Activated CD8-positive, alpha-beta memory T cell treated with anti-CD3 and anti-CD28 coated beads, Interleukin-2, amount 50 U/mL, for 48 hours (primary cell): ENCODE results near the gene BEND5.

Experiments used
- DNase-seq: peaks from one replicate; pipeline ENCODE4 v3.0.0-alpha.2; 2020

BEND5 gene, protein sequence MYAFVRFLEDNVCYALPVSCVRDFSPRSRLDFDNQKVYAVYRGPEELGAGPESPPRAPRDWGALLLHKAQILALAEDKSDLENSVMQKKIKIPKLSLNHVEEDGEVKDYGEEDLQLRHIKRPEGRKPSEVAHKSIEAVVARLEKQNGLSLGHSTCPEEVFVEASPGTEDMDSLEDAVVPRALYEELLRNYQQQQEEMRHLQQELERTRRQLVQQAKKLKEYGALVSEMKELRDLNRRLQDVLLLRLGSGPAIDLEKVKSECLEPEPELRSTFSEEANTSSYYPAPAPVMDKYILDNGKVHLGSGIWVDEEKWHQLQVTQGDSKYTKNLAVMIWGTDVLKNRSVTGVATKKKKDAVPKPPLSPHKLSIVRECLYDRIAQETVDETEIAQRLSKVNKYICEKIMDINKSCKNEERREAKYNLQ

DNA sequence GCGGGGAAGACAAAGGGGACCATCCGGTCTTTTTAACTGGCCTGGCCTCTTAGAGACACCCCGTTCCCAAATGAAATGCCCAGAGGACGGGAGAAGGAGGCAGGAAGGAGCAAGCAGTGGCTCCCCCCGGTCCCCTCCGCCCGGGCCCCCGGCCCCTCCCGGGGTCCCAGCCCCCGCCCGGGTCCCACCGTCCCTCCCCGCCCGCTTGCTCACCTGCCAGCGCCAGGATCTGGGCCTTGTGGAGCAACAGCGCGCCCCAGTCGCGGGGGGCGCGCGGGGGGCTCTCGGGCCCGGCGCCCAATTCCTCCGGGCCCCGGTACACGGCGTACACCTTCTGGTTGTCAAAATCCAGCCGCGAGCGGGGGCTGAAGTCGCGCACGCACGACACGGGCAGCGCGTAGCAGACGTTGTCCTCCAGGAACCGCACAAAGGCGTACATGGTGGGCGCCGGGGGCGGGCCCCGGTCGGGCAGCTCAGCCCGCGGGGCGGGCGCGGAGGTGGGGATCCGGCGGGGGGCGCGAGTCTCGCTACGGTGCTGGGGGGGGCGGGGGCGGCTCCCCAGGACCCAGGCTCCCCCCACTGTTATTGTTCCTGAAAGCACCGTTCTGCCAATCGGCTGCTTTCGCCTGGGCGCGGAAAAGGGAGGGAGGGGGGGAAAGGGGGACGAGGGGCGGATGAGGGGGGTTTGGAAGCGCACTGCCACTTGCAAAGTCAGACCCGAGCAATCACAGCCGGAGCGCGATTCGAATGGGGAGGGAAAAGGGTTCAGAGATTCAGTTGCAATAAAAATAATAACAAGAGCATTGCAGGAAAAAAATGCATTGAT lies at the start of gene BEND5:
TSS of gene BEND5 (minus strand) at position 499 of the 826 bp plus-strand sequence. CDS start at position 439, 60 bp downstream.
- peak; percentile 79 for DNase-seq

DNA sequence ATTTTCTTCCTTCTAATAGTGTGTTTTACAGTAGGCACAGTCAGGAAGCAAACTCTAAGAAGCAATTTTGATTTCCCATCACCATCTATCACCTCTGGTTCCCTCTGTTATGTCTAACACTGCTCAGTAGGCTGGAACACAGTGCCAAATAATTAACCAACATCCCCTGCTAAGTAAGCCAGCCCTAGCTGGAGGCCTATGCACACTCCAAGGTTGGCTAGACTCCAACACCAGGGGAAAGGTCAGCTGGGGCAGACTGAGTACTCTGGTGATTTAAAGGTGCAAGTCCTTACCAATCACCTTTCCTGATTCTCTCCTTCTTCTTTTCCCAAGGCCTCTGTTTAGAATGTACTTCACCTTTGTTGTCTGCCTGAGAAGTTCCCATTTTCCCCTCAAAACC lies 46.5 kb upstream of the BEND5 start:
- no peak for DNase-seq

DNA sequence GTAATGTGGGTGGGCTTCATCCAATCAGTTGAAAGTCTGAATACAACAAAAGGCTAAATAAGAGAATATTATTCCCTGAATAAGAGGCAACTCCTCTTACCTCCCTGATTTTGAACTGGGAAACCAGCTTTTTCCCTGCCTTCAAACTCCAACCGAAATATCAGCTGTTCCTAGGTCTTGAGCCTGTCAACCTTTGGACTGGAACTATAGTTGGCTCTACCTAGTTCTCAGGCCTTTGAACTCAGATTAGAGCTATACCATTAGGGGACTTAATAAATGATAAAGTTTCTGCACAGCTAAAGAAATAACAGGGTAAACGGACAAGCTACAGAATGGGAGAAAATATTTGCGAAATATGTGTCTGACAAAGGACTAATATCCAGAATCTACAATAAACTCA lies 43.8 kb upstream of the BEND5 start:
- DNase-seq = no peak

DNA sequence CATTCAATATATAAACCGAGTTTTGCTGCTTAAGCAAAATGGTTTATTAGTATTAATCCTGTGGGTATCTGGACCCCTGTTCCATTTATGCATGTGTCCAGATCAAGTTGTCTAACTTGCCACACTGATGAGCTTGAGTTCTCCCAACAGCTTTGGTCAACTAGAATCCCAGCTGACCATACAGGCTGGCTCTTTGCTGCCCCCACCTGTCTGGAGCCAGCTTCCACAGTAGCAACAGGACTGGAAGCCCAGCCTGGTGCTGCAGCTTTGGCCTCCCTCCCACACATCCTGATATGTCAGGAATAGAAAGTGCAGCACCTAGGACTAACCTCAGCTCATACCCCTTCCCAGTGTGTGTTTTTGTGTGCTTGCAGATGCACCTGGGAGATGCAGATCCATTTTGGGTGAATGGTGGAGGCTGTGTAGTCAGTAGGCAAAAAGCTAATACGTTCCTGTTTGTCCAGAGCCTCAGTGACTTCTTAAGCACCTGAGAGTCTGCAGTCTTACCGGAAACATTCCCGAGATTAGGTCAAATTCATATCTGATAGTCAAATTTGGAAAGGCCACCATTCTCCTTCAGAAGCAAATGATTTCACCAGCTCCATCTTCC lies 40.9 kb upstream of the BEND5 start:
- DNase-seq = peak; percentile 65

DNA sequence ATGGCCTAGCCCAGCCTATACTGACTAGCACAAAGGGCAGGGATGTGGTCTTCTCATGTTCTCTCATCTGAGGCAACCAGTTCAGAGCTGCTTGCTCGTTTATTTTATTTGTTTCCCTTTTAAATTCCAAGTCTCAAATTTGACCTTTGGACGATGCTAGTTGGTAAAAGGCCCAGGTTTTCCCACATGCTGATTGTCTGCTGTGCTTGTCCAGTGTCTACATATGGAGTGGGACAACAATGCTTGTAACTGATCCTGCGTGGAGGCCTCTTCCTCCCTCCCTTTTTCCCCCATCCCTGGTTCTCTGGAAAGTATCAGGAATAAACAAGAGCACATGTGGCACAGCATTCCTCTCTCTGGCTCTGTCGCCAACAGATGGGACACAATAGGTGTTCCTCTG lies 34.0 kb upstream of the BEND5 start:
- no peak for DNase-seq

DNA sequence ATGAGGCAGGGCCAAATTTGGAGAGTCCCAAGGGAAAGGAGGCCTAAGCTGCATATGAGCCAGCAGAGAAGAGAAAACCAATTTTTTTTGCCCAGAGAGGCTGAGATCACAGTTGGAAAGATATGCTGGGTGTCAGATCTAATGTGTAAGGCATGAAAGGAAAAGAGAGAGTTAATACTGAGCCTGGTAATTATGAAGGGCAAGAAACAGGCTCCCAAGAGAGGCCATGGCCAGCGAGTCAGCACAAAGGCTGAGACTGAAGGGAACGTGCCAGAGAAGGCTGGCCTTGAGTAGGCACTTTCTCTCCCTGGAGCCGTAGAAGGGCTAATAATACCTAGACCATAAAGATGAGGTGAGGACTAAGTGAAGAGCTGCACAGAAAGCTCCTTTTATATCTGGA lies 31.8 kb upstream of the BEND5 start:
- DNase-seq = no peak

DNA sequence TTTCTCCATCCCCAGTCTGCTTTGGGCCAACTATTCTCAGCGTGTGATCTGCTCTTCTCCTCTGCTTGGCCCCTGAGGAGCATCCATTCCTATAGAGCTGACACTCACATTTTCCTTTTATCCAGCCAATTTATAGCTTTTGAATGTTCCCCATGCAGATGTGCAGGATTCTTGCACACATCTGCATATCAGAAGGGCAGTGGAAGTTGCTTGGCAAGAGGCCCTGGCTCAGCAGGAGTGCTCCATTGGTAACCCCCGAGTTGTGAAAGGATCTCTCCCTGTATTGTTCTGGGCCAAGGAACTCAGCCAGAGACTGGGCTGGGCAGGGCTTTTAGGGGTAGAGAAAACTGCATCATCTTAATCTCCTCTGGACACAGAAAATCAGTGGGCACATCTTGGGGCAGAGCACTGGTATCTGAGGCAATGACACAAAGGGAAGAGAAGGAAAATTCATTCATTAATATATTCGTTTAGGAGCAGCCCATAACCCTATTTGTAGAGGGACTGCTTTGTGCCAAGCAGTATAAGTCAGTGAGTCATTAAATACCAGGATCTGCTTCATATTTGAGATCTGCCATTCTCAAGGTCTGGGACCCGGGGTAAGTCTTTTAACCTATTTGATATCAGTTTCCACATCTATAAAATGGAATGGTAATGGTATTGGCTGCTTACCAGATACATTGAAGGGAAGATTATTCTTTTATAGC lies 31.0 kb upstream of the BEND5 start:
- DNase-seq = no peak

DNA sequence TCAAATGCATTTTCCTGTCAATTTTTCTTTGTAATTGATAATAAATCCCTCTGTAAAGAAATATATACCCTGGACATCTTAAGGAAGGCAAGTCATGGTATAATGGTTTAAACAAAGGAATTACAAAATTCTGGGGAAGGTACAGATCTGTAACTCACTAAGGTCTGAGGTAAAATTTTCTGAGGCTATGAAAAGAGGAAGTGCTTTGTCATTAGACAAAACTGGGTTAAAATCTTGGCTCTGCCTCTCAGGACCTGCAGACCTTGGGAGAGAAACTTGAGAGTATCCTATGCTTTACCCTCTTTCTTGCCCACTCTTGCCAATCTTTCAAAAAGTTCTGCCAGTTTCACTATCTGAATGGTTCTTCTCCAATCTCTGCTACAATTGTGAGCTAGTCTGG lies 26.8 kb upstream of the BEND5 start:
- DNase-seq = no peak

DNA sequence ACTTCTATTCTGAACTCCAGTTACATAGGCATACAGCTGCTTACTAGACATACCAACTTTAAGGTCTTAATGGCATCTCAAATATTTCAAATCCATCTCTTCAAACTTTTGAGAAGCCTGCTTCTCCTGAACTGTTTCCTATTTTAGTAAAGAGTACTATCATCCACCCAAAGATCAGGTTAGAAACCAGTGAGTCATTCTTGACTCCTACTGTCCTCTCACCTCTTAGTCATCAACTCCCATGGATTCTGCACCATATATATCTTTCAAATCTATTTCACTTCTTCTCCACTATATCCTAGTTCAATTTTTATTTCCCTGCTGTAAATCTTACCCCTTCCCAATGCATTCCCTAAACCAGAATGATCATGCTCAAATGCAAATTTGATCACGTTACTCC lies 18.1 kb upstream of the BEND5 start:
- DNase-seq = no peak

DNA sequence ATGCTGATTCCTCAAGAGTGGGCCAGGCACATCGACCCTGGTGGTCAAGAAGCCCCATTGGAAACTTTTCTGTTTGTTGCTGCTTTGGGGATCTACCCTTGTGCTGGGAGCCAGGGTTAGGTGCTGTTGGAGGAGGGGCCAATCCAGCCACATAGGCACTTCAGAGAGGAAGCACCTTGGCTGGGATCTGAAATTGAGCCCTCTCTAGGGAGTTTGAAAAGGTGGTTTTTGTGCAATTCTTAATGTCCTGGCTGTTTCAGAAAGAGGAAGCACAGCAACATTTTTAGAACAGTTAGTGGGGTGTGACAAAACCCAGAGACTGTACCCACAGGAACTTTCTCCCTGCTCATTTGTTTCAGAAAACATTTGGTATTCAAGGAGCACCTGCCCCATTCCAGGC lies 17.2 kb upstream of the BEND5 start:
- no peak for DNase-seq

DNA sequence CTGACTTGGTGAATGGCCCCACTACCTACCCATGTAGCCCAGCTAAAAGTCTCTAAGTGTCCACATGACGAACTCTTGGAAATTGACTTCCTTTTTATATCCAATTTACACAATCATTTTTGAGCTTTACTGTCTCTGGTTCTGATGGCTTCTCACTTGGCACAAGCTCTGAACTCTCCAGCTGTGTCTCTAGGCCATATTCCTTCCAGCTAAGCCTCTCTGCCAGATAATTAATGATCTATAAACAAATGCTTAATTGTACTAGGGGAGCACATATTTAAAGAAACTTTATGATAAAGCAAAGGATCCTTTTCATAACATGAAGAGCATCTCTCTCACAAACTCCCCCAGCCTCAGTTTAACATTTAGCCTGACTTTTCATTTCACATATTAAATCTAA lies 16.3 kb upstream of the BEND5 start:
- DNase-seq = no peak

DNA sequence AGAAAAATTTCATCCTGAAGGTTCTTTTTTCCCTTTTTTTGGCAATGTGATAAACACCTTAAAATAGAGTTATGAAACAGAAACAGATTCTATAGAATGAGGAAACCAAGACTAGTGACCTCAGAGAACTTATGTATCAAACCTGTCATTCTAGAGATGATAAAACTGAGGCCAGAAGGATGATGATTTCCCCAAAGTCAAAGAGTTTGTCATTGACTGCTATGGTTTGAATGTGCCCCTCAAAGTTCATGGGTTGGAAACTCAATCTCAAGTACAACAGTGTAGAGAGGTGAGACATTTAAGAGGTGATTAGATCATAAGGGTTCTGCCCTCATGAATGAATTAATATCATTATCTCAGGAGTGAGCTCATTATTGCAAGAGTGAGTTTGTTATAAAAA lies 13.7 kb upstream of the BEND5 start:
- DNase-seq = no peak

DNA sequence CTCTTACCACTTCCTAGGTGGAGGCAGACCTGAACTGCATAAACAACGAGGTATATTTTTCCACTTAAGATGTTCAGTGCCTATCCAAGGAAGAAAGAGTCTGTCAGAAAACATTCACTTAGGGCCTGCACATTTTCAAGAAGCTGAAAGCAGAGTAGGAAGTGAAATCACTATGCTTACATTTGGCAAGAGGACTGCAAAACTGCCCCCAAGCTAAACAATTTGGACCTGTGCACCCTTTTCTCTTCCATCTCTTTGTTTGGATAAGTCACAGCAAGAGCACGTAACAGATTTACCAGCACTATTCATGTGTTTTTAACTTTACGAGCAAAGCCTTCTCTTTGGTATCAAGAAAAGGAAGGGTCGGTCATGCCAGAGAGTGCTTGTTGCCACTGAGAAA lies 13.2 kb upstream of the BEND5 start:
- no peak for DNase-seq

DNA sequence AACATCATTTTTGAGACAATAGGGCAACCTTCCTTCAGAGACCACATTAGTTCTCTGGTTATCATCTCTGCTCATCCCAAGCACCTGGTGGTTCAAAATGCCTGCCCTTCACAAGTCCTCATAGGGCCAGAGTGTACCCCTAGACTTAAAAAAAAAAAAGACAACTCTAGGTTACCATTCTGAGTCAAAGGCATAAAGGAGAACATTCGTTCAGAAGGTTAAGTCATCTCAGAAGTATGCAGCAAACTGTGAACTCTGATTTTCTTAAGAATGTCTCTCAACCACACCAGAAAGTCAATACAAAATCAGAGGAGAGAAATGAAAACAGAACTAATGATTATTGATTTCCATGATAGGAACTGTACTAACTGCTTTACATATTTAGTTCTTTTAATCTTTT lies 9.2 kb upstream of the BEND5 start:
- no peak for DNase-seq

DNA sequence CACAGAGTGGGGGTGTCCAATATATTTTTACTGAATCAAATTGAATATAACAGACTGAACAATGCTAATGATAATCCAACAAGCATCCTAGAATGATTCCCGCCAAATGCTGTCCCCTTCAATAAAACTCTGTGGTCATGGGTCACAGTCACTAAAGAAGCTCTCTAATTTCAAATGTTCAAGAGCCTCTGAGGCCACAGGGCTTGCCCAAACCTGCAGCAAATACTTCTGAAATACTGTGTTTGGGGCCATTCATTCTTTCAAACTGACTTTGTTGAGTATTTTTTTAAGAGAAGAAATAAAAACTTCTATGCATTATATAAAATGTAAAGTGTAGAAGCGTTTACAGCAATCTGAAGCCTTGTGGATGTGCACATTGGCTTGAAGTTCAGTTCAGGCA lies 7.6 kb upstream of the BEND5 start:
- DNase-seq = no peak

DNA sequence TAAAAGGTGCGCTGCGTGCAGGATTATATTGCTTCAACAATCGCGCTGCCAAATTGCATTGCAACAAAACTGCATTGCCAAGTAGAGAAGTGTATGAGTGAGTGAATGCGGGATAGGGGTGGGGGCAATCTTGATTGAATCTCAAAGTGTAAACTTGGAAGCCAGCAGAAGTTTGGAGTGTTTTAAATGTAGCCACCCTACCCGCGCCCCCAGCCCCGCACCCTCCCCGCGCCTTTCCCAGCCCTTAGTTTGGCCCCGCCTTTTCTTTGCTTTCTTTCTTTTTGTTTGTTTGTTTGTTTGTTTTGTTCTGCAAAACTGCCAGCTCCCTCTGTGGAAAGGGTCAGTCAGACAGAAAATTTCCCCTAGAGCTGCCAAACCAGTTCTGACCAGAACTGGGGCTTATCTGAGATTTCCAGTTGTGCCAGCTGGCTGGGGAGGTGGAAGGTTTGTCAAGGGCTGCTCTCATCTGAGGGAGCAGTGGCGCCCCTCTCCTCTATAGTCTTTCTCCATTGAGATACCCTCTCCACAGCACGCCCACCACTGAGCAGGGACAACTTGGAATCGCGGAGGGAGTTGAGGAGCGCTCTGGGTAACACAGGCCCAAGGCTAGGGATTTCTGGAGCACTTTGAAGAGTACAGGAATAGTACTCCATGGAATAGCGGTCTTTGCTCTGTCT lies 666 bp upstream of the BEND5 start:
- DNase-seq = no peak

DNA sequence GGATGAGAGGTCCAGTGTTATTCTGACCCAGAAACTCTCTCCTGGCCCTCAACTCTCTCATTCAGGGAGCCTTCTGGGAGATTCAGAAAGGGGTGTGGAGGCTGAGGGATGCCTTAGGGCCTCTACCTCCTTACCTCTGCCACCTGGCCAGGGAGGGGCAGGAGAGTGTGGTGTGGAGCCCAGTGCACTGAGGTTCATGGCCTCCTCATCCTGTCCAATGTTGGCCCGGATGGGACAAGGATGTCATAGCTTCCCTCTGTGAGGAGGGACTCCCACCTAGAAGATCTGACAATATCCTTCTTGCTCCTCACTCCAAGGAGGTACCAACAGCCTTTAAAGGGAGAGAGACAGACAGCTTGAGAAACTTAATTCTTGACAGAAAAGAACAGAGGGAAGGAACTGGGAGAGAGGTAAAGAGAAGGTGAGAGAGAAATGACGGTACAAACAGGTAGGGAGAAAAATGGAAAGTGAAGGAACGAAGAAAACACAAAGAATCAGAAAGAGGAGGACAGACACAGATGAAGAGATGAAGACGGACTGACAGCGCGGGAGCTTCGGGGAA lies 779 bp downstream of the BEND5 start:
- no peak for DNase-seq

DNA sequence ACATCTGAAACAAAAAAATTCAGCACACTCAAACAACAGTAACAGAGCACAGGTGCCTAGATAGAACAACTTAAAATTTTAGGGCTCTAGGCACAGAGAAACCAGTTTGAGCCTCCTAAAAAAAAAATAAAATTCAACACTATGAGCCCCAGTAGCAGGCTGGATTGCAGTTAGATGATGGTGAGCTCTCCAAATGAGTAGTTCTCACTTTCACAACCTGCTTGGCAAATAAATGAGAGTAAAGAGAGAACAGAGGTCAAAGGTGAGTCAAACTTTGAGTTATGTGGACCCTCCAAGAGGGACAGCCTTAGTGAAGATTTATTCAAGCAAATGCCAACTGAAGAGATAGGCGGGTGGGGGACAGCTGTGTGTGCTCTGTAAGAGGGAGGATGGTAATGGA lies 3.6 kb downstream of the BEND5 start:
- DNase-seq = no peak

DNA sequence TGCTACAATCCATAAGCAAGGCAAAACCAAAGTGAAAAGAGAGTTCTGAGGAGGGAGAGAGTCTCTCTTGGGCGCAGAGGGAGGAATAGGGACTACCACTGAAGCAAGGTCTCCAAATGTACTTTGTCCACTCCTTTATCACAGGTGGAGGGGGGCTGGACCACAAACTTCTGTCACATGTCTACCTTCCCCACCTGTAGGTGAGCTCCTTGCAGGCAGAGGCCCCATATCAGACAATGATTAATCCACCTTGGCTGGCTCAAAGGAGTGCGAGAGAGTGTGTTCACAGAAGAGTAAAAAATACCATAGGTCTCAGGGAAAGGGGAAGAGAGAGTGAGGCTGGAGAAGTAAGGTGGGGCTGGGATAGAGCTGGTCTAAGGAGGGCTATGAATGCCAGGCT lies 4.5 kb downstream of the BEND5 start:
- DNase-seq = no peak

DNA sequence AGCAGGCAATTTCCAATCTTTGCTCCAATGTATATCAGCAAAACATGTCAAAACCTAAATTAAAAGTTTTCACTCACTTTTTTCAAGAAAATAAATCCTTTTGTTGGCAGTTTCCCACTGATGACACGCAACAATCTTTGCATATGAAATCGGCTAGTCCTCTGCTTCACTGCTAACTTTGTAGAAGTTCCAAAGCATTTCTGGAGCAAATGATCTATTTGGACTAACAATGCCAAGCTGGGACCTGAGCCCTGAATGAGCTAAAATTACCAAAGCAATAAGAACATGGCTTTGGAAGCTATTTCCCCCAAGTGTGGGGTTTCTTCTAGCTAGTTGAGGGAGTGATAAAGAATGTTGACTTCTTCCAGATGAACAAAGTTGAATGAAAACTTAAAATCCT lies 5.1 kb downstream of the BEND5 start:
- no peak for DNase-seq

DNA sequence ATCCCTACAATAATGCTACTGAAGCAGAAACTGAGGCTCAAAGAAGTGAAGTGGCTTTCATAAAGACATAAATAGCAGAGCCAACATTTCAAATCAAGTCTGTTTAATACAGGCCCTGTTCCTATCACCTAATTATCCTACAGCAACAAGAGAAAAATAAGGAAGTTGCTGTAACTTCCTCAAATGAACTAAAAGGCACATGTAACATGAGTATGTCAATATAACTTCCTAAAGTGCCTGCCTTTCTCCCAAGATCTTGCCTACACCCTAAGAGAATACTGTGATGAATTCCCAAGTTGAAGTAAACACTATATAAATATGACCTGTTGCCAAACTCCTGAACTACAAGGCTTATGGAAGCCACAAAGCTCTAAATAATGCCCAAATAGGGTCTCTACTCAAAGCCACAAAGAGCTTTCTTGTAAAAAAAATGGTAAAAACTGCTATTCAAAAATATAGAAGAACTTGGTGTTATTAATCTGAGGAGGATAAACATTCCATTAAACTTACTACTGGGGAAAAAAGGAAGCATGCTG lies 8.6 kb downstream of the BEND5 start:
- DNase-seq = no peak

DNA sequence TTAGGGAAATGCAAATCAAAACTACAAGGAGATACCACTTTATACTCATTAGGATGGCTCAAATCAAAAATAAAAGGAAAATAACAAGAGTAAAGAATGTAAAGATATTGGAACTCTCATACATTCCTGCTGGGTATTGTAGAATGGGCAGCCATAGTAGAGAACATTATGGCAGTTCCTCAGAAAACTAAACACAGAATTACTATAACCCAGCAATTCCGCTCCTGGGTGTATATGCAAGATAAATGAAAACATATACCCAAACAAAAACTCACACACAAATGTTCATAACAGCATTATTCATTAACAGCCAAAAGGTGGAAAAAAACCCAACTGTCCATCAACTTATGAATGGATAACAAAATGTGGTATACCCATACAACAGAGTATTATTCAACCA lies 11.4 kb downstream of the BEND5 start:
- no peak for DNase-seq
